GM18951 (cell line): ENCODE results near the gene BNC2.

Experiments used
- POLR2A ChIP-seq: IDR thresholded peaks from 4 replicates; pipeline ENCODE4 v1.6.1; 2011; ENCODE audit warnings: mild to moderate bottlenecking; ENCODE audit not compliant: insufficient read length, insufficient read depth; ENCODE audit errors: extremely low read depth
- in situ Hi-C: fragments of 300-500 bp; cut with MboI; formaldehyde crosslinking; loops from one replicate; pipeline ENCODE4 v1.12.0; 2022; ENCODE audit warnings: low sequenced_read_pairs, mixed read lengths, inconsistent platforms; ENCODE audit not compliant: unreplicated experiment

BNC2 gene

GRCh38 chr9:16816011-16816410 is 54.5 kb downstream of the BNC2 start:
- in situ Hi-C loops: no loop called here

GRCh38 chr9:16815079-16815478 is 55.4 kb downstream of the BNC2 start:
- no peak for TF ChIP-seq POLR2A
- in situ Hi-C loops: no loop called here

More at GRCh38 chr9:16816011-16816410, 54.5 kb downstream of the BNC2 start:
- no peak for TF ChIP-seq POLR2A

GRCh38 chr9:16813838-16814237 is 56.6 kb downstream of the BNC2 start:
- no peak for TF ChIP-seq POLR2A
- in situ Hi-C loops: no loop called here

- in situ Hi-C loops: no loop called here
- no peak for TF ChIP-seq POLR2A
These were observed 58.3 kb downstream of the BNC2 start for GRCh38 chr9:16811987-16812685.

- TF ChIP-seq POLR2A: no peak
- in situ Hi-C loops: no loop called here
These were observed 60.4 kb downstream of the BNC2 start for GRCh38 chr9:16809912-16810610.

- in situ Hi-C loops: no loop called here
- no peak for TF ChIP-seq POLR2A
These were observed 63.8 kb downstream of the BNC2 start for GRCh38 chr9:16806674-16807073.

- in situ Hi-C loops: no loop called here
These were observed 66.8 kb downstream of the BNC2 start for GRCh38 chr9:16803648-16804047.

GRCh38 chr9:16801871-16802466 is 68.5 kb downstream of the BNC2 start:
- no peak for TF ChIP-seq POLR2A
- in situ Hi-C loops: no loop called here

More at GRCh38 chr9:16803648-16804047, 66.8 kb downstream of the BNC2 start:
- no peak for TF ChIP-seq POLR2A

GRCh38 chr9:16796304-16796825 is 74.1 kb downstream of the BNC2 start:
- TF ChIP-seq POLR2A: no peak
- in situ Hi-C loops: no loop called here

GRCh38 chr9:16794871-16795639 is 75.4 kb downstream of the BNC2 start:
- in situ Hi-C loops: no loop called here
- no peak for TF ChIP-seq POLR2A

- no peak for TF ChIP-seq POLR2A
- in situ Hi-C loops: no loop called here
These were observed 76.4 kb downstream of the BNC2 start for GRCh38 chr9:16794103-16794502.

GRCh38 chr9:16787724-16788123 is 82.7 kb downstream of the BNC2 start:
- TF ChIP-seq POLR2A: no peak
- in situ Hi-C loops: no loop called here

- in situ Hi-C loops: no loop called here
These were observed 86.5 kb downstream of the BNC2 start for GRCh38 chr9:16784002-16784401.

More at GRCh38 chr9:16784002-16784401, 86.5 kb downstream of the BNC2 start:
- TF ChIP-seq POLR2A: no peak
